Measurements from ENCODE around the gene OPTC. TPM values are rescaled to one million over a fixed set of nuclear protein-coding genes. Genes with fewer than 3 reads are reported as not detected.

Gene OPTC
- total and polyA plus RNA-seq, 10 donors = not detected

GRCh38 chr1:203461717-203462116 is 32.2 kb upstream of the OPTC start:
- 58 to 75% (median 66%) methylated on average over 5 of the region's 5 CpGs for WGBS, 5 donors
- DNase-seq = no peak
- Histone ChIP-seq H3K36me3 (no peaks in the 10 kb centered on the region), H3K4me1 (peaks cover 0 to 33% (median 8%) of the 10 kb centered on the region in 6 donors), H3K27ac (no peak overlapping the region), H3K9me3 (no peaks in the 10 kb centered on the region), H3K4me3 (no peak overlapping the region), H3K27me3 (replicated peaks in 1 of 7) (peaks cover 0 to 39% (median 0%) of the 10 kb centered on the region in 7 donors)
- TF ChIP-seq POLR2A (IDR thresholded peaks at IDR 0.05) = no peak
- no peak for TF ChIP-seq CTCF (IDR thresholded peaks at IDR 0.05 in 8 of 11, conservative IDR thresholded peaks at IDR 0.05 in 3 of 11)
- TF ChIP-seq POLR2AphosphoS5 (IDR thresholded peaks at IDR 0.05) = no peak
- intact Hi-C loops (cut with DNase I; ENCODE audit: low total_unique reads) = no loop called here

- Histone ChIP-seq H3K27ac (no peak overlapping the region), H3K27me3 (replicated peaks in 1 of 7) (peaks cover 0 to 39% (median 0%) of the 10 kb centered on the region in 7 donors), H3K9me3 (no peaks in the 10 kb centered on the region), H3K36me3 (no peaks in the 10 kb centered on the region), H3K4me3 (no peak overlapping the region), H3K4me1 (peaks cover 0 to 34% (median 8%) of the 10 kb centered on the region in 6 donors)
- no peak for TF ChIP-seq POLR2A (IDR thresholded peaks at IDR 0.05)
- no peak for TF ChIP-seq CTCF (IDR thresholded peaks at IDR 0.05 in 8 of 11, conservative IDR thresholded peaks at IDR 0.05 in 3 of 11)
- TF ChIP-seq POLR2AphosphoS5 (IDR thresholded peaks at IDR 0.05) = no peak
- intact Hi-C loops (cut with DNase I; ENCODE audit: low total_unique reads) = no loop called here
- WGBS, 5 donors = 83 to 100% (median 88%) methylated on average over 1 of the region's 1 CpG
- DNase-seq = no peak
Measured at GRCh38 chr1:203462143-203462542, 31.8 kb upstream of the OPTC start.

- Histone ChIP-seq H3K27ac (peak overlapping the region in 2 of 8 donors; percentile 49 to 63), H3K9me3 (no peaks in the 10 kb centered on the region), H3K36me3 (no peaks in the 10 kb centered on the region), H3K4me1 (peaks cover 0 to 34% (median 8%) of the 10 kb centered on the region in 6 donors), H3K27me3 (replicated peaks in 1 of 7) (peaks cover 0 to 35% (median 0%) of the 10 kb centered on the region in 7 donors), H3K4me3 (no peak overlapping the region)
- DNase-seq = no peak
- intact Hi-C loops (cut with DNase I; ENCODE audit: low total_unique reads) = no loop called here
- TF ChIP-seq CTCF (IDR thresholded peaks at IDR 0.05 in 8 of 11, conservative IDR thresholded peaks at IDR 0.05 in 3 of 11) = no peak
- no peak for TF ChIP-seq POLR2A (IDR thresholded peaks at IDR 0.05)
- TF ChIP-seq POLR2AphosphoS5 (IDR thresholded peaks at IDR 0.05) = no peak
- WGBS, 5 donors = 75 to 93% (median 80%) methylated on average over 6 of the region's 6 CpGs
Measured at GRCh38 chr1:203462878-203463277, 31.1 kb upstream of the OPTC start.

GRCh38 chr1:203463469-203464062 is 30.4 kb upstream of the OPTC start:
- Histone ChIP-seq H3K27ac (peak overlapping the region in 5 of 8 donors; percentile 10 to 63 (median 39)), H3K4me3 (no peak overlapping the region)

More at GRCh38 chr1:203463469-203464062, 30.4 kb upstream of the OPTC start:
- TF ChIP-seq POLR2A (IDR thresholded peaks at IDR 0.05) (no peak), CTCF (IDR thresholded peaks at IDR 0.05 in 8 of 11, conservative IDR thresholded peaks at IDR 0.05 in 3 of 11) (peak in 1 of 11 experiments; percentile 8)
- Histone ChIP-seq H3K36me3 (no peaks in the 10 kb centered on the region), H3K4me1 (peaks cover 0 to 34% (median 8%) of the 10 kb centered on the region in 6 donors), H3K9me3 (no peaks in the 10 kb centered on the region), H3K27me3 (replicated peaks in 1 of 7) (peaks cover 0 to 34% (median 0%) of the 10 kb centered on the region in 7 donors)
- DNase-seq = no peak
- intact Hi-C loops (cut with DNase I; ENCODE audit: low total_unique reads) = no loop called here
- 42 to 71% (median 63%) methylated on average over 7 of the region's 7 CpGs for WGBS, 5 donors
